ENCODE measurements around the gene SP8.

The SP8 gene

DNA sequence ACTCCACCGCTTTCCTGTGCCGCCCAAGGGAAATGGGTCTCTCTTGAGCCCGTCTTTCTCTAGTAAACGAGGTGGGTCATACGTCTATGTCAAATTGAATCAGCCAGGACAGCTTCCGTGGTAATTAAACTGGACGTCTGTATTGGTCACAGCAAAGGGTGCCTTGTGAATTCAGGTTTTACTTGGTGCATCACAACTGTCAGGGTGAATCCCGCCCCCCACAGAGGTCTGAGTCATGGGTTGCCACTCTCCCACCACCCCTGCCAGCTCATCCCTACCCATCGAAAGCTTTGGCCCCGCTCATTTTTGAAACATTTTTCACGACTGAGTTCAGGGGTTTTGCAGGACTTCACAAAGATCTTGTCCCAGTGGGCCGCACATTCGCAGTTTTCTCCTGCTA is 8.0 kb upstream of the SP8 start:
- no peak for DNase-seq (ENCODE audit: low spot score)

DNA sequence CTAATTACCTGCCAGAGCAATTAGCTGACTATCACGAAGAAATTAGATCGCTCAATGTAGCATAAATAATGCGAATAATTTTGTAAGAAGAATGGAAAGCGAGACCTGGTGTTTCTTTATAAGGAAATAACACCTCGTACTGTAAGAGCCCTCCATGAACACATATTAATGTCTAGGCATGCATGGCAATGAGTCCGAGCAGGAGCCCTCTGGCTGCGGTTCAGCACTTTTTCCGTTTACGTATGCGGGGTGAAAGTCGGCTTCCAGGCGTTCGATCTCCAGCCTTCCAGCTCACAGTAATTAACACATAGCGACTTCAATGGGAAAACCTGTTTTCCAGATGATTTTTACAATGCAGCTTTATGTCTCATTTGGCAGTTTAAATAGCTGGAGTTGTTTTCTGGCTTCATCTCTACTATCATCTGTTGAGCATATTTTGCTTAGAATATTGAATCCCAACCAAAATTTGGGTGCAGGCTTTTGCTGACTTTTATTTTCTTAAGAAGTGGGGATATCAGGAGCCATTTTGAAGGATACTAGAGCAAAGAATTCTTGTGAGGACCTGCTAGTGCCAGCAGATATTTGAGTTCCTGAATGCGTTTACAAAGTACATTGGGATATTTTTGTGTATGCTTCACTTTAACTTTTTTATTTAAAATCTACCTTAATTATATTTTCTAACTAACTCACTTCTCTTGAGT is 7.2 kb upstream of the SP8 start:
- no peak for DNase-seq (ENCODE audit: low spot score)

- no peak for DNase-seq (ENCODE audit: low spot score)
These were observed 6.6 kb upstream of the SP8 start for GRCh38 chr7:20793248-20793647.

GRCh38 chr7:20791538-20792434 is 5.1 kb upstream of the SP8 start:
- no peak for DNase-seq (ENCODE audit: low spot score)

DNA sequence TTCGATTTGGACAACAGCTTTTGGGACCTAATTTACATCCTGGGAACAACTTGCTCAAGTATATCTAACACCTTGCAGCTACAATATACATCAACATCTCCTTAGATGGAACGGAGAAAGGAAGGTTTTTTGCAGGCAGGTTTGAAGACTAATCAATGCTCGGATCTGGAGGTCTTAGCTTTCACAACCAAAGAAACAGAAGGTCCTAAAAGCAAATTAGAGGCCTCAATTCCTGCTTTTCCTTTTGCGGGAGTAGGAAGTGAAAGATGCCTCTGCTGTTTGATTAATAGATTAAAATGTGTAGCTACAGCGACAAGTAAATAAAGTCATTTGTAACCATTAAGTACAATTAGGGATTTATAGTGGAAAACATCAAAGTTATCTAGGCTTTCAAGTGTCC is 3.7 kb upstream of the SP8 start:
- no peak for DNase-seq (ENCODE audit: low spot score)

DNA sequence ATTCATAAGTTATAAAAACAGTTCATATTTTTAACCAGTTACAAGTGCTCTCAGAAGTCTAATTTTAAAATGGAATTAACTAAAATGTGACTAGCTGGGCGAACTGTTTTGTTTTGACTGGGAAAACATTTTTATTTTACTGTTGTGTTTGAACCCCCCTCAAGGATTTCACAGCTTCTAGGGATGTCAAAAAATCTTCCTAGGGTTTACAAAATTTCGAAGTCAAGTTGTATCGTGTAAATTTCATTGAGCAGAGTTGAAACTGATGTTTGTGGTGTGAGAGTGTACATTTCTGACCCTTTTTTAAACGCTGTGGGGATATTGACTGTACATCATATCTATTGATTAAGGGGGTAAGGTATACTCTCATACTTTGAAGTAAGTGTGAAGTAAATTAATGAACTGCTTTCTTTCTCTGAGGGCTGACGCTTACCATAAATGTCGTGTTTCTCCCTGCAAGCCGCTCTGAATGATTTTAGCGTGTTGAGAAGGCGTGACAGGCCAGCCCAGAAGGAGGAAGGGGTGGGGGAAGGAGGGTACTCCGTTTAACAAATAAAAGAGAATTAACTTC is 1.8 kb upstream of the SP8 start:
- DNase-seq (ENCODE audit: low spot score): no peak

DNA sequence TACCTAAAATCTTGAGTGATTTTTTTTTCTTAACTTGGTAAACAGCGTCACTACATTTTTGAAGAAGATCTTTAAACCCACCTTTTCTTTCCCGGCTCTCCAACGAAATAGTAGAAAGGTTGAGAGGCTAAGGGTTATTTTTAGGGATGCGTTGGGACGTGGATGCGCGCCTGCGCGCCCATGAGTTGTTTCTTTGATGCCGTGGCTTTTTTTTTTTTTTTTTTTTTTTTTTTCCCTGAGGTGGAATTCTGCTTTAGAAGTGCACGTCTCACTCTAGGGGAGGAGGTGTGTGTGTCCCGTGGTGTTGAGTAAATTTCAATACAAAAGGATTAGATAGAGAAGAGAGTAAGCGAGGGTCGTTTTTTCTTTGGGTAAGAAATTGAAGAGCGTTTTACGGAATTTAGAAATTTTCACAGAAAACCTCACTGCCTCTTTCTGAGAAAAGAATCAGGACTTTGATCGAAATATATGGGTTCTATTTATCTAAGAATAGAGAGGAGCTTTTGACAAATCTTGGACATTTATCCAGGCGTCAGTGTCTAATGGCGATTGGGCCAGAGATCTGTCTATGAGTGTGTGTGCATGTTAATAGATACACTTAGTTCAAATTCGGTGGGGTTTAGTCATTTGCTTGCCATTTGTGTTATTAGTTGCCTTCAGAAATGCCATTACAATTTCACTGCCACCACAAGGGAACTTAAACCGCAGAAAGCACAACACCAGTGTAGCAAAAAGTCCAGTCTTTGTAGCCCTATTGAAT is 1.2 kb upstream of the SP8 start:
- DNase-seq (ENCODE audit: low spot score): no peak

DNA sequence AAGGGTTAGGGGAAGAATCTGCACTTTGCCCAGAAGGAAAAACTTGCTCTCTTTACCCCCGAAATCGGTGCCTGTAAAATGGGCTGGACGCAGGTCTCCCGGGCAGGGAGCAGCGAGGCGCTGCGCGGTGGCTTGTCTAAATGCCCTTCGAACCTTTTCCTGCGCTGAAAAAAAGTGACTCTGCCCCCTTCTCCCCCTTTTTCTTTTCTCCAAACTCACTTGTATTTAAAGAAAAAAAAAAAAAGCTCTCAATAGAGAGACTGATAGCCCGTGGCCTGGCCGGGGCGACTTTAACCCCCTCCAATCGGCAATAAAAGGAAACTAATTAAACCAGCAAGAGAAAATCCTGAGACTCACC is 286 bp downstream of the SP8 start:
- no peak for DNase-seq (ENCODE audit: low spot score)

- no peak for DNase-seq (ENCODE audit: low spot score)
These were observed 655 bp downstream of the SP8 start for GRCh38 chr7:20786049-20786412.

- DNase-seq (ENCODE audit: low spot score): peak; percentile 33
These were observed 1.3 kb downstream of the SP8 start for GRCh38 chr7:20785157-20786048.

- peak; percentile 57 for DNase-seq (ENCODE audit: low spot score)
These were observed 2.1 kb downstream of the SP8 start for GRCh38 chr7:20784388-20785156.

- DNase-seq (ENCODE audit: low spot score): no peak
These were observed 2.8 kb downstream of the SP8 start for GRCh38 chr7:20783700-20784387.

DNA sequence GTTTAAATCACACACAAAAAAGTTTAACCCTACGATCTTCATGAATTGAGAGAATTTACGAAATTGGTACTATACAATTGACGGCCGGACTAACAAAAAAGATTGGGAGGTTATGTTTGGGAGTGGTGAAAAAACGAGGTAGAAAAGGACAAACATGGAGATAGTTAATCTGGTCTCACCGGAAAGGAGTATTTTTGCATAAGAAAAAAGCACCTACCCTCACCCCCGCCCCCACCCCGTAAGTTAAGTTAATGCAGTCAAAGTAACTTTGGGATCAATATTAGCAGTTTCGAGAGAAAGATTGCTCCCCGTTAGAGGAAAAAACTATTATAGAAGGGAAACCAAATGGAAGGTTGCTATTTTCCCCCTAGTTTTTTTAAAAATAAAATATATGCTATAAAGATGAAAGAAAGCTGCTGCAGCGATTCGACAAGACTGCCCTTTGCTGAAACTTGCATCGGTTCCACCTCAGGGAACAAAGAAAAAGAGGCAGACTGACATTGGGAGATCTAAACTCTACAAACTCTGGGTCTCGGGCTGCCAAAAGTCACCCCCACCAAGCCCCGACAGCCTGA is 3.5 kb downstream of the SP8 start:
- peak; percentile 30 for DNase-seq (ENCODE audit: low spot score)

DNA sequence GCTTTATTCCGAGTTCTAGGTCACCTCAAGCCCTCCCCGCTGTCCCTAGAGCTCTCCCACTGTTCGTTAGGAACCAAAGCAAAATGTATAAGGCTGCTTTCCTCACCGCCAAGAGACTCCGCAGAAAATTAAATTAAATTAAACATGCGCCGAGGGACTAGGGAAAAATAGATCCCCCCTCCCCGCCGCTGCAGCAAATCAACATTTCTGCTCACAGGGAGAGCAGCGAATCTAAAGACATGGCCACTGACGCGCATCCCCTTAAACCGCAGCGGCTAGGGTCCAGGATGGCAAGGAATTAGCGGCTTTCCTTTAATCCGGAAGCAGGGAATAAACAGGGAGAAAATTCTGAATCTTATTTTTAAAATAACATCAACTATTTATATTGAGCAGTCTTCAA is 7.6 kb downstream of the SP8 start:
- DNase-seq (ENCODE audit: low spot score): no peak

DNA sequence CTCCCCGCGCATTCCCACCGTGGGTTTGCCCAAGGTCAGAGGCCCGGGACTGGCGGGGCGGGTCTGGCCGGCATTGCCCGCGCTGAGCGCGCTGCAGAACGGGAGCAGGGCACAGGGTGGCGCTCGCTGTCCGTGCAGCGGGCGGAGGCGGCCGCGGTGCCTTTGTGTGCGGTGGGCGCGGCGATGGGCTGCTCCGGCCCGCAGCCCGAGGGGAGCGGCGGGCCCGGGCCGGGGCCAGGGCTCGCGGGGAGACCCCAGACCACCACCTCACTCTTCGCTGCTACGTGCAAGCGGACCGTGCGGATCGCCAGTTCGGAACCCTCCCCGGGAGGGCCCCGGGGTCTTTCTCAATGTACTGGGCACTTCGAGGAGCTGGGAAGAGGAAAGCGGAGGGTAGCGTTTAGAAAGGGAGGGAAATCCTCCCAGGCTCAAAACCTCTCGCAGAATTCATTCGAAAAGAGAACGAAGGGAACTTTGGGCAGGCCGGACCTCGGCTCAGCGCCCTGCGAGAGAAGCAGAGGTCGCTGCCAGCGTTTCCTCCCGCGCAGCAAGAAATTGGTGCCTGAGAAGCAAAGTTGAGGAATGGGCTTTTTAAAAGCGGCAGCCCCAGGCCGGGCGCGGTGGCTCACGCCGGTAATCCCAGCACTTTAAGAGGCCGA is 8.5 kb downstream of the SP8 start:
- peak; percentile 77 for DNase-seq (ENCODE audit: low spot score)

DNA sequence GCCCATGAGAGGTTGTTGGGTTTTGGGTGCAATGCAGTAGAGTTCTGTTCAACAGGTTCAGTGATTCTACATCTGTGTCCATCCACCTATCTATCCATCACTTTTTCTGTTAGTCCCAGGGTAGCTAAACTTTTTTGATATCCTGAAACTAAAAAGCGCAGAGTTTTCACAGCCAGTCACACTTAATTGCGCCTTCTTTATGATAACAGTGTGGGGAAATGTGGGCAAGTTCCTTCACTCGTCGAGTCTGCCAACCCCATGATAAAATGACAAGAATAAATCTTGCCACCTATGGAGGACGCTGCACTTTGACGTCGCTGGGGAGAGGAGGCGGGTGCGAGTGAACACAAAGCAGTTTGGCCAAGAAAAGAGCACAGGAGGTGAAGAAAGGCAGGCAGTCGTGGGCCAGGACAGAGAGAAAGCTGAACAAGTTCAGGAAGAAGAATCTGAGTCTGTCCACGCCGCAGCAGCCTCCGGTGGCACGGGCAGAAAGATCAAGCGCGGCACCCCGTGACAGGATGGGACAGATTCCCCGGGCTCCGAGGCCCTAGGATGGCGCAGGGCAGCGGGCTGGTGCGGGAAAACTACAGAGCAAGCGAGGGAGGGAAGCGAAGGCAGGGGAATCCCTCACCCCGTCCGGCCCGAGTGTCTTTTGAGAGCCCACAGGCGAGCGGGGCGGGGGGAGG is 9.2 kb downstream of the SP8 start:
- no peak for DNase-seq (ENCODE audit: low spot score)

DNA sequence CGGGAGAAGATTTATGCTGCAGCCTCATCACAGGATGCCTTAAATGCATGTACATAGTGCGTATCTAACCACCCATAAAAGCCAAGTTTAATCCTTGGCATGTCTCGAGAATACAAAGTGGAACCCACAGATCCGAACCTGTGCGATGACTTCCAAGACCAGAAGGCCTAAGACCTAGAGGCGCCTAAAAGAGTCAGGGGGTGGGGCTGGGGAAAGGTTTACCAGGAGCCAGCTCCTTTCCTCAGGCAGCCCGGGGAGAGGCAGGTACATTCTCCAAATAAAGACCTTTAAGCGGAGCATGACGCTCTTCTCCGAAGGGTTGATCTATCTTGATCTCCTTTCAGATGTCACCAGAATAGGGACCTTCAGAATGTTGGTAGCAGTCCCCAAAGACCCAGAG is 9.7 kb downstream of the SP8 start:
- peak; percentile 17 for DNase-seq (ENCODE audit: low spot score)

- peak; percentile 58 for DNase-seq (ENCODE audit: low spot score)
These were observed 10.3 kb downstream of the SP8 start for GRCh38 chr7:20776214-20776911.
